Measurements from ENCODE around the gene PROZ. TPM values are rescaled to one million over a fixed set of nuclear protein-coding genes. Genes with fewer than 3 reads are reported as not detected.
A peak's percentile ranks its signal among the peaks of the same experiment; 100 is the strongest.

The PROZ gene
- total and polyA plus RNA-seq, 9 of the 15 experiments (the other 6 are each of a cell fraction or from before 2014, with no cell fraction given), result not detected

DNA sequence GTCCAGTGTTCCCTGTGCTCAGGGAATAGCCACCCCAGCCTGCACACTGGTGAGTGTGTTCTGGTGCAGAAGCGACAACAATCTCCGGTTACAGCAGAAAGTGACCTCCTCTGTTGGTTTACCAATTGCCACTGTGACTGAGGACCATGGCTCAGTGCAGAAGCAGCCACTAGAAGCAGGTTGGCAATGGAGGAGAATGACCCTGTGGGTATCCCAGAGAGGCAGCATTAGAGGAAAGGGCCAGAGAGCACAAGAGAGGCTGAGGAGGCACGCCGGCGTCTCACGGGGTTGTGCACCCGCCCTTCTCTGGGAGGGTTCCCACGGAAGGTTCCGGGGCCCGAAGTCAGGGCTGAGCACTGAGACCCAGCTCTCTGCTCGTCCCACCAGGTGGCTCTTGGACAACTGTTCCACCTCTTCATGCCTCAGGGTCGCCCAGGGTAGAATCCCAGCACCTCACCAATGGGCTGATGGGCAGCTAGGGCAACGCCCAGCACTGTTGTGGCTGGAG, 14.0 kb downstream of the PROZ start:
- no peak overlapping the region for H3K27ac ChIP-seq (ENCODE audit: extremely low read depth, low read depth, low read length)
- H4K20me1 ChIP-seq (replicated peaks; ENCODE audit: control insufficient read depth, insufficient read depth, low read length), result no peaks in the 10 kb centered on the region; the same call in 1 of the 2 replicates
- ChIA-PET POLR2A (no interaction called here), CTCF (ENCODE audit: low intra/inter-chr PET ratio) (no interaction called here)
- FAIRE-seq (no peak), DNase-seq (ENCODE audit: extremely low read depth in 1 of 4, low spot score in 3 of 4) (no peak), ATAC-seq (no peak)
- H3K4me2 ChIP-seq (ENCODE audit: insufficient read depth, low read length), result no peak overlapping the region
- H3K4me1 ChIP-seq (replicated peaks in 1 of 2; ENCODE audit: control insufficient read depth in 2 of 2, insufficient read depth in 2 of 2, low read length in 2 of 2), result peaks cover 0 to 9% of the 10 kb centered on the region in 2 experiments; a peak in 2 of 5 replicates
- H3K9me3 ChIP-seq (replicated peaks; ENCODE audit: control insufficient read depth, insufficient read depth, low read depth, low read length), result no peaks in the 10 kb centered on the region
- in situ Hi-C loops (cut with MboI), result no loop called here
- no peak overlapping the region for H2AFZ ChIP-seq (ENCODE audit: low read depth, low read length)
- no peak overlapping the region for H3K4me3 ChIP-seq
- no peaks in the 10 kb centered on the region for H3K27me3 ChIP-seq (ENCODE audit: control insufficient read depth in 2 of 2, insufficient read depth in 2 of 2, low read length in 2 of 2)
- no peak overlapping the region for H3K9ac ChIP-seq (ENCODE audit: insufficient read depth in 1 of 2, low read depth in 2 of 2, low read length in 2 of 2)
- peaks cover 40% of the 10 kb centered on the region; the same call in 2 of the 3 replicates for H3K36me3 ChIP-seq (ENCODE audit: control insufficient read depth, insufficient read depth, low read length)
- 92% methylated on average over 13 of the region's 13 CpGs for WGBS (ENCODE audit: insufficient coverage, low coverage, missing lambda C conversion rate)
- intact Hi-C loops (cut with micrococcal nuclease), result no loop called here
- no peaks in the 10 kb centered on the region for H3K9me1 ChIP-seq (ENCODE audit: control insufficient read depth, insufficient read depth, low read length)
- no TSS peak for BruUV-seq (replicated peaks)
- H3K79me2 ChIP-seq (ENCODE audit: control insufficient read depth, insufficient read depth, low read length), result no peaks in the 10 kb centered on the region
- TF ChIP-seq KLF1 (tag; IDR thresholded peaks at IDR 0.05) (no peak), POLR2G (IDR thresholded peaks at IDR 0.05; ENCODE audit: low read depth, low read length) (peak; percentile 7; the same call in 1 of the 2 replicates)

DNA sequence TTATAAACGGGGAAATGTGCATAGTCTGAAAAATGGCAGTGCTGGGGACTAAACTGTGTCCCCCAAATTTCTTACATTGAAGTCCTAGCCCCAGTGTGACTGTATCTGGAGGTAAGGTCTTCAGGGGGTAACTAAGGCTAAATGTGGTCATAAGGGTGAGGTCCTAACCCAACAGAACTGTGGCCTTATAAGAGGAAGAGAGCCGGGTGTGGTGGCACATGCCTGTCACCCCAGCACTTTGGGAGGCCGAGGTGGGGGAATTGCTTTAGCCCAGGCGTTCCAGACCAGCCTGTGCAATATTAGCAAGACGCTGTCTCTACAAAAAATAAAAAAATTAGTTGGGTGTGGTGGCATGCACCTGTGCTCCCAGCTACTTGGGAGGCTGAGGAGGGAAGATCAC, 17.8 kb downstream of the PROZ start:
- no peaks in the 10 kb centered on the region for H3K9me3 ChIP-seq (replicated peaks; ENCODE audit: control insufficient read depth, insufficient read depth, low read depth, low read length)
- DNase-seq (ENCODE audit: extremely low read depth in 1 of 4, low spot score in 3 of 4), result no peak
- 81% methylated on average over 3 of the region's 5 CpGs for WGBS (ENCODE audit: insufficient coverage, low coverage, missing lambda C conversion rate)
- no TSS peak for BruUV-seq (replicated peaks)
- peaks cover 66% of the 10 kb centered on the region for H3K36me3 ChIP-seq (ENCODE audit: control insufficient read depth, insufficient read depth, low read length)
- no peak overlapping the region for H3K27ac ChIP-seq (ENCODE audit: extremely low read depth, low read depth, low read length)
- ChIA-PET POLR2A (no interaction called here), CTCF (ENCODE audit: low intra/inter-chr PET ratio) (no interaction called here)
- H3K4me1 ChIP-seq (replicated peaks in 1 of 2; ENCODE audit: control insufficient read depth in 2 of 2, insufficient read depth in 2 of 2, low read length in 2 of 2), result peaks cover 0 to 14% of the 10 kb centered on the region in 2 experiments; a peak in 2 of 5 replicates
- TF ChIP-seq PHB (CRISPR knock-in tag; IDR thresholded peaks at IDR 0.05) (no peak), POLR2G (IDR thresholded peaks at IDR 0.05; ENCODE audit: low read depth, low read length) (0 out of 2 replicates have a peak, but pooled peaks have one; percentile 23)
- no peaks in the 10 kb centered on the region for H3K27me3 ChIP-seq (ENCODE audit: control insufficient read depth in 2 of 2, insufficient read depth in 2 of 2, low read length in 2 of 2)
- intact Hi-C loops (cut with micrococcal nuclease) (no loop called here), in situ Hi-C loops (cut with MboI) (no loop called here)
- no peak overlapping the region for H2AFZ ChIP-seq (ENCODE audit: low read depth, low read length)
- H3K79me2 ChIP-seq (ENCODE audit: control insufficient read depth, insufficient read depth, low read length), result no peaks in the 10 kb centered on the region
- no peak overlapping the region for H3K9ac ChIP-seq (ENCODE audit: insufficient read depth in 1 of 2, low read depth in 2 of 2, low read length in 2 of 2)
- no peak overlapping the region for H3K4me3 ChIP-seq
- no peaks in the 10 kb centered on the region for H3K9me1 ChIP-seq (ENCODE audit: control insufficient read depth, insufficient read depth, low read length)
- H4K20me1 ChIP-seq (replicated peaks; ENCODE audit: control insufficient read depth, insufficient read depth, low read length), result peaks cover 2% of the 10 kb centered on the region; the same call in 1 of the 2 replicates
- no peak overlapping the region for H3K4me2 ChIP-seq (ENCODE audit: insufficient read depth, low read length)
- ATAC-seq, result no peak
- no peak for FAIRE-seq

All from K562 (cell line).